NT2/D1 (cell line): ENCODE measurements around the gene KCNN3.

ENCODE experiments used
- SUZ12 ChIP-seq: IDR thresholded peaks from 2 replicates; pipeline ENCODE4 v1.6.1; 2011; ENCODE audit not compliant: insufficient read length, insufficient read depth; ENCODE audit errors: extremely low read depth
- YY1 ChIP-seq: IDR thresholded peaks from 2 replicates; pipeline ENCODE4 v1.6.1; 2011; ENCODE audit not compliant: insufficient read length, insufficient read depth
- ZNF274 ChIP-seq: IDR thresholded peaks from 2 replicates; pipeline ENCODE4 v1.6.1; 2011; ENCODE audit warnings: mild to moderate bottlenecking, low read depth, low read length

DNA sequence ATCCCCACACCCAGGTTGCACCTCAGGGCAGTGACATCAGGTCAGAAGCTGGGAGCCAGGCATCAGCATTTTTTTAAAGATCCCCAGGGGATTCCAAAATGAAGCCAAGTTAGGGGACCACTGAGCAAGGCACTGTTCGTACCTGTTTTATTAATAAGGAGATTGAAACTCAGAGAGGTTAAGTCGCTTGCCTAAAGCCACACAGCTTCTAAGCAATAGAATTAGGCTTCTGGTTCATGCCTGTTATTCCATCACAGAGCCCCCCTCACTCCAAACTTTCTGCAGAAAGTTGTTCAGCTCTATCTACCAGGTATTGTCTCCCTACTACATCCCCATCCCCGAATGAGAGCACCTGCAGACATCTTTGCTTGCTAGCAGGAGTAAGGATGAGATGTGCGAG is 28.7 kb downstream of the KCNN3 start:
- TF ChIP-seq YY1 (no peak), SUZ12 (no peak), ZNF274 (no peak)
